Measurements from ENCODE around the gene WNK4.

- TF ChIP-seq POLR2AphosphoS5 (IDR thresholded peaks at IDR 0.05; ENCODE audit: low read depth) (no peak), CTCF (IDR thresholded peaks at IDR 0.05; ENCODE audit: insufficient read depth, low read length) (peak; percentile 93)
Observed at GRCh38 chr17:42843358-42843934, 63.0 kb downstream of the WNK4 start.
